HEK293 (cell line): ENCODE measurements around the gene DLGAP3.
A peak's percentile ranks its signal among the peaks of the same experiment; 100 is the strongest.

Experiments used
- CTCF ChIA-PET: fragments of 350-600 bp; formaldehyde crosslinking; extraction: SDS; loops from one replicate; lab custom pipeline; 2021; ENCODE audit warnings: antibody characterized with exemption; lab: Yijun Ruan, JAX
- POLR2A ChIA-PET: fragments of 300-600 bp; formaldehyde crosslinking; extraction: SDS; loops from one replicate; lab custom pipeline; 2020; ENCODE audit warnings: antibody characterized with exemption, inconsistent platforms; lab: Yijun Ruan, JAX
- H3K27ac ChIP-seq: fragments of 200-500 bp; sonication (Bioruptor generic); 2 replicates; pipeline ENCODE4 v1.5.1; 2014; ENCODE audit warnings: low read depth, low read length, control low read depth, inconsistent platforms; ENCODE audit errors: extremely low read depth
- H3K36me3 ChIP-seq, 2 experiments: fragments of 200-500 bp in 1 of 2; sonication (Bioruptor generic) in 1 of 2; 1 replicate in 1 of 2; 2 replicates in 1 of 2; pipeline ENCODE4 v1.5.1; 2014 to 2017; ENCODE audit warnings: inconsistent platforms in 2 of 2, low read length in 2 of 2; ENCODE audit not compliant: control insufficient read depth in 2 of 2, insufficient read depth in 1 of 2
- H3K4me1 ChIP-seq: fragments of 200-500 bp; sonication (Bioruptor generic); 2 replicates; pipeline ENCODE4 v1.5.1; 2014; ENCODE audit warnings: mild to moderate bottlenecking, low read length, inconsistent platforms; ENCODE audit not compliant: control insufficient read depth, insufficient read depth
- H3K4me3 ChIP-seq: 2 replicates; pipeline ENCODE4 v1.5.1; 2011; ENCODE audit warnings: low read depth, mild to moderate bottlenecking, control low read depth, low read length, moderate library complexity
- H3K9me3 ChIP-seq: fragments of 200-500 bp; sonication (Bioruptor generic); 2 replicates; pipeline ENCODE4 v1.5.1; 2014; ENCODE audit warnings: low read depth, low read length, inconsistent platforms; ENCODE audit not compliant: control insufficient read depth, insufficient read depth
- BCL11B ChIP-seq: fragments of 450-650 bp; formaldehyde crosslinking; IDR thresholded peaks from 2 replicates; pipeline ENCODE4 v1.5.1; 2016; ENCODE audit warnings: low read depth, missing biosample characterization, missing genetic modification characterization
- MEIS1 ChIP-seq: sonication (generic); formaldehyde crosslinking; IDR thresholded peaks from 2 replicates; pipeline ENCODE4 v1.8.1; 2022; ENCODE audit warnings: missing genetic modification reagents, mild to moderate bottlenecking, borderline replicate concordance
- ZBTB20 ChIP-seq: fragments of 450-650 bp; formaldehyde crosslinking; IDR thresholded peaks from 2 replicates; pipeline ENCODE4 v1.5.1; 2016; ENCODE audit warnings: missing biosample characterization, missing genetic modification characterization
- ZBTB48 ChIP-seq: fragments of 450-650 bp; formaldehyde crosslinking; IDR thresholded peaks from 2 replicates; pipeline ENCODE4 v1.5.1; 2016; ENCODE audit warnings: missing biosample characterization, missing genetic modification characterization
- ZFHX2 ChIP-seq: fragments of 450-650 bp; formaldehyde crosslinking; conservative IDR thresholded peaks from 2 replicates; pipeline ENCODE4 v1.5.1; 2016; ENCODE audit warnings: missing biosample characterization, missing genetic modification characterization
- ZNF169 ChIP-seq: fragments of 450-650 bp; formaldehyde crosslinking; IDR thresholded peaks from 2 replicates; pipeline ENCODE4 v1.5.1; 2016; ENCODE audit warnings: missing biosample characterization, missing genetic modification characterization
- ZNF202 ChIP-seq: fragments of 450-650 bp; formaldehyde crosslinking; IDR thresholded peaks from 2 replicates; pipeline ENCODE4 v1.5.1; 2016; ENCODE audit warnings: missing biosample characterization, missing genetic modification characterization, borderline replicate concordance
- ZNF24 ChIP-seq: fragments of 450-650 bp; formaldehyde crosslinking; IDR thresholded peaks from 2 replicates; pipeline ENCODE4 v1.5.1; 2016; ENCODE audit warnings: missing biosample characterization, missing genetic modification characterization
- ZNF311 ChIP-seq: fragments of 450-650 bp; formaldehyde crosslinking; IDR thresholded peaks from 2 replicates; pipeline ENCODE4 v1.5.1; 2017; ENCODE audit warnings: missing biosample characterization, missing genetic modification characterization, borderline replicate concordance
- ZNF335 ChIP-seq: fragments of 450-650 bp; formaldehyde crosslinking; conservative IDR thresholded peaks from 2 replicates; pipeline ENCODE4 v1.5.1; 2016; ENCODE audit warnings: missing biosample characterization, missing genetic modification characterization
- ZNF426 ChIP-seq: fragments of 450-650 bp; formaldehyde crosslinking; IDR thresholded peaks from 2 replicates; pipeline ENCODE4 v1.5.1; 2017; ENCODE audit warnings: missing biosample characterization, missing genetic modification characterization, mild to moderate bottlenecking, inconsistent platforms, moderate library complexity
- ZNF837 ChIP-seq: fragments of 450-650 bp; formaldehyde crosslinking; IDR thresholded peaks from 2 replicates; pipeline ENCODE4 v1.5.1; 2016; ENCODE audit warnings: missing biosample characterization, missing genetic modification characterization
- TF ChIP-seq, protein P1 (sequence below): fragments of 450-650 bp; formaldehyde crosslinking; IDR thresholded peaks from 2 replicates; pipeline ENCODE4 v1.5.1; 2016; ENCODE audit warnings: missing biosample characterization, missing genetic modification characterization
- TF ChIP-seq, protein P2 (sequence below): fragments of 450-650 bp; formaldehyde crosslinking; IDR thresholded peaks from 2 replicates; pipeline ENCODE4 v1.5.1; 2016; ENCODE audit warnings: missing biosample characterization, missing genetic modification characterization, low read depth
- TF ChIP-seq, protein P3 (sequence below): fragments of 450-650 bp; formaldehyde crosslinking; IDR thresholded peaks from 2 replicates; pipeline ENCODE4 v1.5.1; 2016; ENCODE audit warnings: missing biosample characterization, missing genetic modification characterization
- TF ChIP-seq, protein P4 (sequence below): fragments of 450-650 bp; formaldehyde crosslinking; IDR thresholded peaks from 2 replicates; pipeline ENCODE4 v1.5.1; 2017; ENCODE audit warnings: missing biosample characterization, missing genetic modification characterization
- TF ChIP-seq, protein P5 (sequence below): fragments of 450-650 bp; formaldehyde crosslinking; IDR thresholded peaks from 2 replicates; pipeline ENCODE4 v1.5.1; 2016; ENCODE audit warnings: missing biosample characterization, missing genetic modification characterization
- TF ChIP-seq, protein P6 (sequence below): fragments of 450-650 bp; formaldehyde crosslinking; IDR thresholded peaks from 2 replicates; pipeline ENCODE4 v1.5.1; 2016; ENCODE audit warnings: missing biosample characterization, missing genetic modification characterization

Gene DLGAP3

DNA sequence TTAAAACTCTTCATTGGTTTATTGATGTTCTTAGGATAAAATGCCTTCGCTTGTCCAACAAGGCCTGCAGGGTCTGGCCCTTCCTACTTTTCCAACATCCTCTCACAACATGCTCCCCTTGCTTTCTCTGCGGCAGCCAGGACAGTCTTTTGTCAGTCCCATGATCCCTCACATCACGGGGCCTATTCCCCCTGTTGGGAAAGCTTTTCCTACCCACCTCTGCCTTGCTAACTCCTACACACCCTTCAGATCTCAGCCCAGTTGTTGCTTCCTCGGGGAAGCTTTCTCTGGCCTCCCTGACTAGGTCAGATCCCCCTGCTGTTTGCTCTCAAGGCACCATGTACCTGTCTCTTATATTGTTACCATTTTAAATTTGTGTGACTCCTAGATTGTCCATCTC lies 19.0 kb downstream of the DLGAP3 start:
- Histone ChIP-seq H3K4me1 (no peaks in the 10 kb centered on the region), H3K27ac (no peak overlapping the region), H3K36me3 (no peaks in the 10 kb centered on the region), H3K4me3 (no peak overlapping the region), H3K9me3 (no peaks in the 10 kb centered on the region)
- ChIA-PET POLR2A (no interaction called here), CTCF (interaction anchor here (1.3 kb wide), 1 partner anchor 57 kb away, joined by 4 read pairs; no protein-coding TSS in a partner anchor)
- no peak for TF ChIP-seq ZBTB20
- TF ChIP-seq, protein P1, sequence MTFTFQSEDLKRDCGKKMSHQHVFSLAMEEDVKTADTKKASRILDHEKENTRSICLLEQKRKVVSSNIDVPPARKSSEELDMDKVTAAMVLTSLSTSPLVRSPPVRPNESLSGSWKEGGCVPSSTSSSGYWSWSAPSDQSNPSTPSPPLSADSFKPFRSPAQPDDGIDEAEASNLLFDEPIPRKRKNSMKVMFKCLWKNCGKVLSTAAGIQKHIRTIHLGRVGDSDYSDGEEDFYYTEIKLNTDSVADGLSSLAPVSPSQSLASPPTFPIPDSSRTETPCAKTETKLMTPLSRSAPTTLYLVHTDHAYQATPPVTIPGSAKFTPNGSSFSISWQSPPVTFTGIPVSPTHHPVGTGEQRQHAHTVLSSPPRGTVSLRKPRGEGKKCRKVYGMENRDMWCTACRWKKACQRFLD (tag by site-specific recombination), result no peak
- TF ChIP-seq ZFHX2 (tag by site-specific recombination), result peak; percentile 26; the same call in 1 of the 2 replicates

DNA sequence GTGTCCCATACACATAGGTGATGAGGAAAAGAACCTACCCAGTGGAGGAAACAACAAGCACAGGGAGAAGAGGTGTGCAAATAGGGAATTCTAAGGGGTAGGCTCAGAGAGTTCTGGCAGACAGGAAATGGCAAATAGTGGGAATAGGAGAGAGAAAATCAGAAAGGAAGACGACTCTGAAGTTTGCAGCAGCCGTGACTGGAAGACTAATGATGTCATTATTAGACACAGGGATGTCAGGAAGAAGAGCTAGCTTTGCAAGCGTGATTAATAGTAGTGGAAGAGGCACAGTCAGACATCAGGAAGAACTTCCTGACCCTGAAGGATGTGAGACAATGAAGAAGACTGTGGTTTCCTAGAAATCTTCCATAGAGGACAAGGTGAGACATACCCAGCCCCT lies 21.1 kb downstream of the DLGAP3 start:
- Histone ChIP-seq H3K4me3 (no peak overlapping the region), H3K4me1 (no peaks in the 10 kb centered on the region), H3K27ac (no peak overlapping the region), H3K9me3 (no peaks in the 10 kb centered on the region), H3K36me3 (no peaks in the 10 kb centered on the region)
- ChIA-PET CTCF (no interaction called here), POLR2A (no interaction called here)
- TF ChIP-seq BCL11B (tag by site-specific recombination) (no peak), ZNF24 (tag by site-specific recombination) (no peak), ZNF335 (tag by site-specific recombination) (no peak), ZNF837 (tag by site-specific recombination) (no peak), ZNF202 (tag by site-specific recombination) (no peak), MEIS1 (CRISPR knock-in tag) (no peak)
- TF ChIP-seq, protein P2, sequence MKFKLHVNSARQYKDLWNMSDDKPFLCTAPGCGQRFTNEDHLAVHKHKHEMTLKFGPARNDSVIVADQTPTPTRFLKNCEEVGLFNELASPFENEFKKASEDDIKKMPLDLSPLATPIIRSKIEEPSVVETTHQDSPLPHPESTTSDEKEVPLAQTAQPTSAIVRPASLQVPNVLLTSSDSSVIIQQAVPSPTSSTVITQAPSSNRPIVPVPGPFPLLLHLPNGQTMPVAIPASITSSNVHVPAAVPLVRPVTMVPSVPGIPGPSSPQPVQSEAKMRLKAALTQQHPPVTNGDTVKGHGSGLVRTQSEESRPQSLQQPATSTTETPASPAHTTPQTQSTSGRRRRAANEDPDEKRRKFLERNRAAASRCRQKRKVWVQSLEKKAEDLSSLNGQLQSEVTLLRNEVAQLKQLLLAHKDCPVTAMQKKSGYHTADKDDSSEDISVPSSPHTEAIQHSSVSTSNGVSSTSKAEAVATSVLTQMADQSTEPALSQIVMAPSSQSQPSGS (tag by site-specific recombination), result peak; percentile 71

DNA sequence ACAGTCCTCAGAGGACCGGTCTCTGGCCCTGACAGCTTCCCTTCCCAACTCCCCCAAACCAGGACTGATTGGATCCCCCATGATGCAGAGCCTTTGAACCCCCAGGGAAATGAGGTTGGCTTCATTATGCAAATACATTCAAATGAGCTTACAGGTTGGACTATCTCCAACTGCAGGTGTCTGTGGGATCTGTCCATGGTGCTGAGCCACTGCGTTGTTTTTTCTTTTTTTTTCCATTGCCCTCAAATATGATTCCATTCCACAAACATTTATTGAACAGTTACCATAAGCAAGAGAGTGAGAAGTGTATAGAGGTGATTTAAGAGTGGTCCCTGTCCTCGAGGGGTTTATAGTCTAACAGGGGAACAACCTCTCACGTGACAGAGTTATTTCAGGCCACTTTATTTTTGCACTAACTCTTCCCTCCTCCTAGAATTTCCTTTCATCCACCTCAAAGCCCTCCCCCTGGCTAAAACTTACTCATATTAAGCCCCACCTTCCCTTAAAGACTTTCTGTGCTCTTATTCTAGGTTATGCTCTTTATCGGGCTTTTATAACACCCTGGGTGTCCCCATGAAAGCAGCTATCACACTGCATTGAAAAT lies 21.9 kb downstream of the DLGAP3 start:
- H3K27ac ChIP-seq, result no peak overlapping the region
- CTCF ChIA-PET, result no interaction called here
- POLR2A ChIA-PET, result no interaction called here
- H3K4me1 ChIP-seq, result no peaks in the 10 kb centered on the region
- H3K36me3 ChIP-seq, result no peaks in the 10 kb centered on the region
- no peaks in the 10 kb centered on the region for H3K9me3 ChIP-seq
- no peak overlapping the region for H3K4me3 ChIP-seq
- TF ChIP-seq, protein P3, sequence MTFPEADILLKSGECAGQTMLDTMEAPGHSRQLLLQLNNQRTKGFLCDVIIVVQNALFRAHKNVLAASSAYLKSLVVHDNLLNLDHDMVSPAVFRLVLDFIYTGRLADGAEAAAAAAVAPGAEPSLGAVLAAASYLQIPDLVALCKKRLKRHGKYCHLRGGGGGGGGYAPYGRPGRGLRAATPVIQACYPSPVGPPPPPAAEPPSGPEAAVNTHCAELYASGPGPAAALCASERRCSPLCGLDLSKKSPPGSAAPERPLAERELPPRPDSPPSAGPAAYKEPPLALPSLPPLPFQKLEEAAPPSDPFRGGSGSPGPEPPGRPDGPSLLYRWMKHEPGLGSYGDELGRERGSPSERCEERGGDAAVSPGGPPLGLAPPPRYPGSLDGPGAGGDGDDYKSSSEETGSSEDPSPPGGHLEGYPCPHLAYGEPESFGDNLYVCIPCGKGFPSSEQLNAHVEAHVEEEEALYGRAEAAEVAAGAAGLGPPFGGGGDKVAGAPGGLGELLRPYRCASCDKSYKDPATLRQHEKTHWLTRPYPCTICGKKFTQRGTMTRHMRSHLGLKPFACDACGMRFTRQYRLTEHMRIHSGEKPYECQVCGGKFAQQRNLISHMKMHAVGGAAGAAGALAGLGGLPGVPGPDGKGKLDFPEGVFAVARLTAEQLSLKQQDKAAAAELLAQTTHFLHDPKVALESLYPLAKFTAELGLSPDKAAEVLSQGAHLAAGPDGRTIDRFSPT (tag by site-specific recombination), result no peak
- TF ChIP-seq ZNF311 (no peak), ZBTB48 (tag by site-specific recombination) (no peak), ZNF426 (no peak), ZNF169 (tag by site-specific recombination) (no peak)
- TF ChIP-seq, protein P4, sequence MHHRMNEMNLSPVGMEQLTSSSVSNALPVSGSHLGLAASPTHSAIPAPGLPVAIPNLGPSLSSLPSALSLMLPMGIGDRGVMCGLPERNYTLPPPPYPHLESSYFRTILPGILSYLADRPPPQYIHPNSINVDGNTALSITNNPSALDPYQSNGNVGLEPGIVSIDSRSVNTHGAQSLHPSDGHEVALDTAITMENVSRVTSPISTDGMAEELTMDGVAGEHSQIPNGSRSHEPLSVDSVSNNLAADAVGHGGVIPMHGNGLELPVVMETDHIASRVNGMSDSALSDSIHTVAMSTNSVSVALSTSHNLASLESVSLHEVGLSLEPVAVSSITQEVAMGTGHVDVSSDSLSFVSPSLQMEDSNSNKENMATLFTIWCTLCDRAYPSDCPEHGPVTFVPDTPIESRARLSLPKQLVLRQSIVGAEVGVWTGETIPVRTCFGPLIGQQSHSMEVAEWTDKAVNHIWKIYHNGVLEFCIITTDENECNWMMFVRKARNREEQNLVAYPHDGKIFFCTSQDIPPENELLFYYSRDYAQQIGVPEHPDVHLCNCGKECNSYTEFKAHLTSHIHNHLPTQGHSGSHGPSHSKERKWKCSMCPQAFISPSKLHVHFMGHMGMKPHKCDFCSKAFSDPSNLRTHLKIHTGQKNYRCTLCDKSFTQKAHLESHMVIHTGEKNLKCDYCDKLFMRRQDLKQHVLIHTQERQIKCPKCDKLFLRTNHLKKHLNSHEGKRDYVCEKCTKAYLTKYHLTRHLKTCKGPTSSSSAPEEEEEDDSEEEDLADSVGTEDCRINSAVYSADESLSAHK (tag by site-specific recombination), result no peak
- TF ChIP-seq, protein P5, sequence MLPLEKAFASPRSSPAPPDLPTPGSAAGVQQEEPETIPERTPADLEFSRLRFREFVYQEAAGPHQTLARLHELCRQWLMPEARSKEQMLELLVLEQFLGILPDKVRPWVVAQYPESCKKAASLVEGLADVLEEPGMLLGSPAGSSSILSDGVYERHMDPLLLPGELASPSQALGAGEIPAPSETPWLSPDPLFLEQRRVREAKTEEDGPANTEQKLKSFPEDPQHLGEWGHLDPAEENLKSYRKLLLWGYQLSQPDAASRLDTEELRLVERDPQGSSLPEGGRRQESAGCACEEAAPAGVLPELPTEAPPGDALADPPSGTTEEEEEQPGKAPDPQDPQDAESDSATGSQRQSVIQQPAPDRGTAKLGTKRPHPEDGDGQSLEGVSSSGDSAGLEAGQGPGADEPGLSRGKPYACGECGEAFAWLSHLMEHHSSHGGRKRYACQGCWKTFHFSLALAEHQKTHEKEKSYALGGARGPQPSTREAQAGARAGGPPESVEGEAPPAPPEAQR, result no peak
- TF ChIP-seq, protein P6, sequence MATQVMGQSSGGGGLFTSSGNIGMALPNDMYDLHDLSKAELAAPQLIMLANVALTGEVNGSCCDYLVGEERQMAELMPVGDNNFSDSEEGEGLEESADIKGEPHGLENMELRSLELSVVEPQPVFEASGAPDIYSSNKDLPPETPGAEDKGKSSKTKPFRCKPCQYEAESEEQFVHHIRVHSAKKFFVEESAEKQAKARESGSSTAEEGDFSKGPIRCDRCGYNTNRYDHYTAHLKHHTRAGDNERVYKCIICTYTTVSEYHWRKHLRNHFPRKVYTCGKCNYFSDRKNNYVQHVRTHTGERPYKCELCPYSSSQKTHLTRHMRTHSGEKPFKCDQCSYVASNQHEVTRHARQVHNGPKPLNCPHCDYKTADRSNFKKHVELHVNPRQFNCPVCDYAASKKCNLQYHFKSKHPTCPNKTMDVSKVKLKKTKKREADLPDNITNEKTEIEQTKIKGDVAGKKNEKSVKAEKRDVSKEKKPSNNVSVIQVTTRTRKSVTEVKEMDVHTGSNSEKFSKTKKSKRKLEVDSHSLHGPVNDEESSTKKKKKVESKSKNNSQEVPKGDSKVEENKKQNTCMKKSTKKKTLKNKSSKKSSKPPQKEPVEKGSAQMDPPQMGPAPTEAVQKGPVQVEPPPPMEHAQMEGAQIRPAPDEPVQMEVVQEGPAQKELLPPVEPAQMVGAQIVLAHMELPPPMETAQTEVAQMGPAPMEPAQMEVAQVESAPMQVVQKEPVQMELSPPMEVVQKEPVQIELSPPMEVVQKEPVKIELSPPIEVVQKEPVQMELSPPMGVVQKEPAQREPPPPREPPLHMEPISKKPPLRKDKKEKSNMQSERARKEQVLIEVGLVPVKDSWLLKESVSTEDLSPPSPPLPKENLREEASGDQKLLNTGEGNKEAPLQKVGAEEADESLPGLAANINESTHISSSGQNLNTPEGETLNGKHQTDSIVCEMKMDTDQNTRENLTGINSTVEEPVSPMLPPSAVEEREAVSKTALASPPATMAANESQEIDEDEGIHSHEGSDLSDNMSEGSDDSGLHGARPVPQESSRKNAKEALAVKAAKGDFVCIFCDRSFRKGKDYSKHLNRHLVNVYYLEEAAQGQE, result peak; percentile 95
